ENCODE results near the gene ANGPT4.
A peak's percentile ranks its signal among the peaks of the same experiment; 100 is the strongest.

The ANGPT4 gene

GRCh38 chr20:940926-941325 lies 24.8 kb upstream of the ANGPT4 start:
- DNase-seq (ENCODE audit: low read depth in 2 of 2), result no peak

GRCh38 chr20:939606-940005 lies 23.5 kb upstream of the ANGPT4 start:
- DNase-seq (ENCODE audit: low read depth in 2 of 2), result no peak

- DNase-seq (ENCODE audit: low read depth in 2 of 2), result no peak
Observed at GRCh38 chr20:934186-934840, 18.2 kb upstream of the ANGPT4 start.

GRCh38 chr20:933029-933428 lies 16.9 kb upstream of the ANGPT4 start:
- DNase-seq (ENCODE audit: low read depth in 2 of 2), result no peak

GRCh38 chr20:931401-931800 lies 15.3 kb upstream of the ANGPT4 start:
- DNase-seq (ENCODE audit: low read depth in 2 of 2), result no peak

GRCh38 chr20:926670-927069 lies 10.5 kb upstream of the ANGPT4 start:
- no peak for DNase-seq (ENCODE audit: low read depth in 2 of 2)

- DNase-seq (ENCODE audit: low read depth in 2 of 2), result no peak
Observed at GRCh38 chr20:925516-925915, 9.4 kb upstream of the ANGPT4 start.

- no peak for DNase-seq (ENCODE audit: low read depth in 2 of 2)
Observed at GRCh38 chr20:924639-925038, 8.5 kb upstream of the ANGPT4 start.

GRCh38 chr20:922781-923180 lies 6.6 kb upstream of the ANGPT4 start:
- DNase-seq (ENCODE audit: low read depth in 2 of 2), result no peak

GRCh38 chr20:921068-921467 lies 4.9 kb upstream of the ANGPT4 start:
- DNase-seq (ENCODE audit: low read depth in 2 of 2), result no peak

GRCh38 chr20:920311-920710 lies 4.2 kb upstream of the ANGPT4 start:
- DNase-seq (ENCODE audit: low read depth in 2 of 2), result no peak

- no peak for DNase-seq (ENCODE audit: low read depth in 2 of 2)
Observed at GRCh38 chr20:919491-919916, 3.4 kb upstream of the ANGPT4 start.

GRCh38 chr20:917416-917815 lies 1.3 kb upstream of the ANGPT4 start:
- DNase-seq (ENCODE audit: low read depth in 2 of 2), result no peak

GRCh38 chr20:916825-917224 lies 691 bp upstream of the ANGPT4 start:
- DNase-seq (ENCODE audit: low read depth in 2 of 2), result no peak

GRCh38 chr20:914727-915498 lies 1.2 kb downstream of the ANGPT4 start:
- DNase-seq (ENCODE audit: low read depth in 2 of 2), result no peak

- DNase-seq (ENCODE audit: low read depth in 2 of 2), result no peak
Observed at GRCh38 chr20:913306-913849, 2.8 kb downstream of the ANGPT4 start.

GRCh38 chr20:911882-912600 lies 4.1 kb downstream of the ANGPT4 start:
- no peak for DNase-seq (ENCODE audit: low read depth in 2 of 2)

- peak in 1 of 2 experiments; percentile 4 for DNase-seq (ENCODE audit: low read depth in 2 of 2)
Observed at GRCh38 chr20:910870-911770, 5.0 kb downstream of the ANGPT4 start.

GRCh38 chr20:910132-910869 lies 5.8 kb downstream of the ANGPT4 start:
- no peak for DNase-seq (ENCODE audit: low read depth in 2 of 2)

- DNase-seq (ENCODE audit: low read depth in 2 of 2), result no peak
Observed at GRCh38 chr20:909641-910040, 6.5 kb downstream of the ANGPT4 start.

Measured in fibroblast of skin of left quadriceps (primary cell).